Prostate gland (tissue), 2 donors: ENCODE results near the gene IL12RB2. TPM values are rescaled to one million over a fixed set of nuclear protein-coding genes. Genes with fewer than 3 reads are reported as not detected.
"Not testable (repeated sequence)": the region's sequence is repeated elsewhere in the genome, so short reads cannot be mapped to it uniquely, and the experiment has no call there.

ENCODE experiments used
- DNase-seq: peaks from one replicate; pipeline ENCODE4 v3.0.0-alpha.2; 2019; ENCODE audit warnings: low spot score
- H3K27ac ChIP-seq, 2 donors: fragments of 200-600 bp; sonication (generic); 2 replicates each; pipeline ENCODE4 v1.5.1; 2017 to 2019
- H3K27me3 ChIP-seq: fragments of 200-600 bp; sonication (generic); replicated peaks from 2 replicates; pipeline ENCODE4 v1.5.1; 2019; ENCODE audit not compliant: insufficient read depth
- H3K36me3 ChIP-seq, 2 donors: fragments of 200-600 bp; sonication (generic); 1 replicate in 1 of 2; 2 replicates in 1 of 2; pipeline versions ENCODE4 v1.5.1 to v1.8.1; 2017 to 2019
- H3K4me1 ChIP-seq: fragments of 200-600 bp; sonication (generic); replicated peaks from 2 replicates; pipeline ENCODE4 v1.5.1; 2019
- H3K4me3 ChIP-seq, 2 donors: fragments of 200-600 bp; sonication (generic); 2 replicates each; pipeline ENCODE4 v1.5.1; 2017 to 2019
- H3K9me3 ChIP-seq: fragments of 200-600 bp; sonication (generic); 2 replicates; pipeline ENCODE4 v1.5.1; 2017
- POLR2A ChIP-seq: fragments of 450-650 bp; IDR thresholded peaks from one replicate; pipeline ENCODE4 v1.6.1; 2016; ENCODE audit warnings: antibody characterized with exemption, mild to moderate bottlenecking
- POLR2AphosphoS5 ChIP-seq: sonication (generic); formaldehyde crosslinking; IDR thresholded peaks from one replicate; pipeline ENCODE4 v1.6.1; 2017; ENCODE audit warnings: antibody characterized with exemption
- WGBS: methylation state at CpG from one replicate; pipeline ENCODE4 v1.1.5; 2018; 5-methylcytosine and 5-hydroxymethylcytosine counted together
- intact Hi-C: fragments of 100-400 bp; cut with DNase I; formaldehyde crosslinking; loops from one replicate; pipeline ENCODE4 v1.14.2; 2022
- total RNA-seq, 2 donors: library from RNA; depleted of rRNA; stranded (reverse); fragments of >200 nt; gene quantifications; one replicate each; pipeline ENCODE4 v1.1.0, GENCODE V29; 2016
- TF ChIP-seq, protein P1 (sequence below), 4 experiments: fragments of 200-600 bp in 2 of 4; fragments of 450-650 bp in 2 of 4; sonication (generic) in 2 of 4; IDR thresholded peaks; 1 replicate in 3 of 4; 2 replicates in 1 of 4; pipeline ENCODE4 v1.5.1; 2016 to 2019; ENCODE audit warnings: antibody characterized with exemption in 4 of 4, mild to moderate bottlenecking in 2 of 4, moderate library complexity in 2 of 4

Gene IL12RB2
- total RNA-seq, 2 donors from 2014 or later, result 0.18 to 1.6 TPM

DNA sequence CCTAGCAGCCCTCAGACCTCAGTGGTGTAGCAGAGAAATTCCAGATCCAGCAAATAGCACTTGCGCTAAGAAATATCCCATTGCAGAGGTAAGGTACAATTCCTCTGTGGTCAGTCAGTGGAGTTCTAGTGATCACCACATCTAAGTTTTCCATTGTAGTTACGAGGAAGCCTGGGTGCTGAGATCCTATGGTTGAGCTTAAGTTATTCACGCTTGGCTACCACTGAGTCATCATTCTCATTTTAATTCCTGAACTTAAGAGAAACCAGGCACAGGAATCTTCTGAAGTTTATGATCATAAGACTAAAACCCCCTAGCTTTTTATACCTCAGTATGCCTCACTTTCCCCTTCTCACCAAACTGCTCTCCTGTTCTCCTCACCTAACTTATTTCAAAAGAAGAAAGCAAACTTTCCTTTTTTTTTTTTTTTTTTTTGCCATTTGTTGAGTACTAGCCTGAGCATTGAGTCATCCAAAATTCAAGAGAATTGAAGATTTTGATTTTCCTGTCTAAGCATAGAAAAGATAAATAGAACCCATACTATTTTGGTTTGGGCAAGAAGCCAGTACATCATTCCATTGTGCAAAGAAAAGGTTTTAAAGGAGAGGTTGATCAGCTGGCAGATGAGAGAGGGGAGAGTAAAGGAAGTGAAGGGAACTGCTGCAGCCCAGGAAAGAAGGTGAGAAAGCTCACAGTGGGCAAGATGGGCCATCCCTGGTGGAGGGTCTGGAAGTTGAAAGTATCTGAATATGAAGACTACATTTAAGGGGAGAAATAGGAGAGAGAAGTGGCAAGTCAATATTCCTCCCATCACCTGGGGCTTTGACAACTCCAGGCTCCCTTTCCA lies 82.6 kb downstream of the IL12RB2 start:
- intact Hi-C loops, result no loop called here
- Histone ChIP-seq H3K36me3 (no peaks in the 10 kb centered on the region), H3K27me3 (no peaks in the 10 kb centered on the region), H3K4me3 (no peak overlapping the region), H3K27ac (no peak overlapping the region), H3K4me1 (no peaks in the 10 kb centered on the region), H3K9me3 (no peaks in the 10 kb centered on the region)
- TF ChIP-seq POLR2A, result no peak
- 92% methylated on average over 3 of the region's 3 CpGs for WGBS
- DNase-seq, result no peak

DNA sequence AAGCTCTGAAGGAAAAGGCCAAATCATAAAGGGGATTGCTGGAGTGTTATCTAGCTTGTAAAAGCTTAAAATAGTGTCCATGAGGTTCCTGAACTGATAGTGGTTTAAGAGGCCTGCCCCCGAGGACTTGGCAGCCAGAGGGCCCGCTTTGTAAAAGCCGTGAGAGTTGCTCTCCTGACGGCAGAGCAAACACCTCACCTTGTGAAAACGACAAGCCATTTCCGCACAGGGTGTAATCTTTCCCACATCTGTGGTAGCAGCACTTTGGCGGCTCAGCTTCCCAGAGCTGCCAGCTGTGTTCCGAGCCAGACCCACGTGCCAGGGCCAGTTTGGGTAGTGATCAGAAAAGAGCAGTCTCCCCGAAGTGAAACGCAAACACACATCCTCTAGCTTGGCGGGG lies 85.6 kb downstream of the IL12RB2 start:
- DNase-seq, result peak; percentile 68
- no peaks in the 10 kb centered on the region for H3K9me3 ChIP-seq
- H3K36me3 ChIP-seq, result no peaks in the 10 kb centered on the region
- TF ChIP-seq POLR2AphosphoS5, result peak; percentile 50
- TF ChIP-seq, protein P1, sequence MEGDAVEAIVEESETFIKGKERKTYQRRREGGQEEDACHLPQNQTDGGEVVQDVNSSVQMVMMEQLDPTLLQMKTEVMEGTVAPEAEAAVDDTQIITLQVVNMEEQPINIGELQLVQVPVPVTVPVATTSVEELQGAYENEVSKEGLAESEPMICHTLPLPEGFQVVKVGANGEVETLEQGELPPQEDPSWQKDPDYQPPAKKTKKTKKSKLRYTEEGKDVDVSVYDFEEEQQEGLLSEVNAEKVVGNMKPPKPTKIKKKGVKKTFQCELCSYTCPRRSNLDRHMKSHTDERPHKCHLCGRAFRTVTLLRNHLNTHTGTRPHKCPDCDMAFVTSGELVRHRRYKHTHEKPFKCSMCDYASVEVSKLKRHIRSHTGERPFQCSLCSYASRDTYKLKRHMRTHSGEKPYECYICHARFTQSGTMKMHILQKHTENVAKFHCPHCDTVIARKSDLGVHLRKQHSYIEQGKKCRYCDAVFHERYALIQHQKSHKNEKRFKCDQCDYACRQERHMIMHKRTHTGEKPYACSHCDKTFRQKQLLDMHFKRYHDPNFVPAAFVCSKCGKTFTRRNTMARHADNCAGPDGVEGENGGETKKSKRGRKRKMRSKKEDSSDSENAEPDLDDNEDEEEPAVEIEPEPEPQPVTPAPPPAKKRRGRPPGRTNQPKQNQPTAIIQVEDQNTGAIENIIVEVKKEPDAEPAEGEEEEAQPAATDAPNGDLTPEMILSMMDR (IDR thresholded peaks at IDR 0.05), result no peak
- WGBS, result 13% methylated on average over 12 of the region's 12 CpGs
- H3K4me1 ChIP-seq, result no peaks in the 10 kb centered on the region
- no peaks in the 10 kb centered on the region for H3K27me3 ChIP-seq
- no peak overlapping the region for H3K4me3 ChIP-seq
- no peak overlapping the region for H3K27ac ChIP-seq
- intact Hi-C loops, result no loop called here

DNA sequence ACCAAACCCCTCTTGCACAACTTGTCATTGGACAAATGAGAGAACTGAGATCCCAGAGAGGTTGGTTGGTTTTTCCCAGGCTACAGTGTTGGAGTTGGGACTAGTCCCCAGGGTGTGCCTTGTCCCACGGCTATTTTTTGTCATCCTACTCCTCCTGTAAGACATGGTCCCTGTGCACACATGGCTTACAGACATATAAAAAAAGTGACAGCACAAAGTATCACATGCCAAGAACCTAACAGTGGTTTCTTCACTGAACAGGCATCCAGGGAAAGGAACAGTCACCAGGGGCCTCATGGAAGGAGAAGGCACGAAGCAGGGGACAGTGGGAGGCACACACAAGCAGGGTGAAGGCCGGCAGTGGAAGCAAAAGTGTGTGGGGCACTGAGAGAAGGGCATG lies 86.1 kb downstream of the IL12RB2 start:
- H3K27ac ChIP-seq, result no peak overlapping the region
- 68% methylated on average over 3 of the region's 3 CpGs for WGBS
- no peaks in the 10 kb centered on the region for H3K4me1 ChIP-seq
- H3K27me3 ChIP-seq, result no peaks in the 10 kb centered on the region
- no peak for DNase-seq
- H3K9me3 ChIP-seq, result no peaks in the 10 kb centered on the region
- intact Hi-C loops, result no loop called here
- TF ChIP-seq POLR2A, result no peak
- TF ChIP-seq POLR2AphosphoS5, result no peak
- TF ChIP-seq, protein P1 (IDR thresholded peaks at IDR 0.05), result no peak
- no peaks in the 10 kb centered on the region for H3K36me3 ChIP-seq
- no peak overlapping the region for H3K4me3 ChIP-seq

DNA sequence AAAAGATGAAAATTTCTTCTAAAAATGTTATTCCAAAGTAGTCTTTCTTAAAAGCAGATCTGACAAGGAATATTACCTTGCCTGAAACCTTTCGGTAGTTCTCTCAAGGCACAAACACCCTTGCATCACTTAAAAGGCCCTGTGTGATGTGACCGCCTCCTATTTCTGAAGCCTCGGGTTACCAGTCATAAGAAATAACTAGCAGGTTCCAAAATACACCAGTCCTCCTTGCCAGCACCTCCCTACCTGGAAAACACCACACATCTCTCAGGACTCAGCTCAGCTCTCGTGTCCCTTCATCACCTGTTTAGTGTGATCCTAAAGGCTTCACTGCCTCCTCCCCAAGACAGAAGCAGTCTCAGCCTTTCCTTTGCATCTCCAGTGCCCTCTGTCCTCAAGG lies 86.9 kb downstream of the IL12RB2 start:
- Histone ChIP-seq H3K9me3 (no peaks in the 10 kb centered on the region), H3K27ac (no peak overlapping the region), H3K4me3 (no peak overlapping the region), H3K36me3 (no peaks in the 10 kb centered on the region), H3K4me1 (no peaks in the 10 kb centered on the region), H3K27me3 (no peaks in the 10 kb centered on the region)
- TF ChIP-seq POLR2A (no peak), POLR2AphosphoS5 (no peak)
- TF ChIP-seq, protein P1 (IDR thresholded peaks at IDR 0.05), result no peak
- intact Hi-C loops, result no loop called here
- 92% methylated on average over 4 of the region's 4 CpGs for WGBS
- DNase-seq, result no peak

DNA sequence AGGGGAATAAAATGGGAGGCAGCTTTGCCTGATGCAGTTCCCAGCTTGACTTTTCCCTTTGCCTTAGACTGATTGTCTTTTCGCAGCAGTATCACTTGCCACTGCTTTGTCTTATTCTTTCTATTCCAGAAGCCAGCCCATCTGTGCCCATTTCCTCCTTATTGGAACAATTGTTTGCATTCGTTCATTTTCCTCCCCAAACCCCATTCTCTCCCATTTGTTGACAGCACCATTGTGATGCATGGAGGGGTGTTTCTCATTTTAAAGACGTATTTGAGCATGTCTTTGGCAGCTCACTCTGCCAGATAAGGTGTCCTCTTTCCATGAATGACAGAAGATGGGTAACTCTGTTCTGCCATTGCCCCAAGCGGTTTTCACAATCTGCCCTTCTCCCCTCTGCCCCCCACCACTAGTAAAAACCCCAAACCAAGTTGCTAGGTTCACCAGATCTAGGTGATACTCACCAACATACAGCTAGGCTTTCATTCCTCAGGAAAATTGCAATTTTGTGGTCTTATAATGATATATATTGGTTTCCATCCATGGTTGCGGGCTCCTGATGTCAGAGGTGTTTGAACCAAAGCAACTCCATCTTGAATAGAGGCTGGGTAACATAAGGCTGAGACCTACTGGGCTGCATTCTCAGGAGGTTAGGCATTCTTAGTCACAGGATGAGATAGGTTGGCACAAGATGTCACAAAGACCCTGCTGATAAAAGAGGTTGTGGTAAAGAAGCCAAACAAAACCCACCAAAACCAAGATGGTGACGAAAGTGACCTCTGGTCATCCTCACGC lies 91.7 kb downstream of the IL12RB2 start:
- H3K36me3 ChIP-seq, result no peaks in the 10 kb centered on the region
- no peak overlapping the region for H3K27ac ChIP-seq
- no peaks in the 10 kb centered on the region for H3K27me3 ChIP-seq
- 82% methylated on average over 7 of the region's 7 CpGs for WGBS
- H3K9me3 ChIP-seq, result no peaks in the 10 kb centered on the region
- no peaks in the 10 kb centered on the region for H3K4me1 ChIP-seq
- intact Hi-C loops, result no loop called here
- TF ChIP-seq POLR2A (no peak), POLR2AphosphoS5 (no peak)
- TF ChIP-seq, protein P1 (IDR thresholded peaks at IDR 0.05), result no peak
- DNase-seq, result no peak
- no peak overlapping the region for H3K4me3 ChIP-seq

DNA sequence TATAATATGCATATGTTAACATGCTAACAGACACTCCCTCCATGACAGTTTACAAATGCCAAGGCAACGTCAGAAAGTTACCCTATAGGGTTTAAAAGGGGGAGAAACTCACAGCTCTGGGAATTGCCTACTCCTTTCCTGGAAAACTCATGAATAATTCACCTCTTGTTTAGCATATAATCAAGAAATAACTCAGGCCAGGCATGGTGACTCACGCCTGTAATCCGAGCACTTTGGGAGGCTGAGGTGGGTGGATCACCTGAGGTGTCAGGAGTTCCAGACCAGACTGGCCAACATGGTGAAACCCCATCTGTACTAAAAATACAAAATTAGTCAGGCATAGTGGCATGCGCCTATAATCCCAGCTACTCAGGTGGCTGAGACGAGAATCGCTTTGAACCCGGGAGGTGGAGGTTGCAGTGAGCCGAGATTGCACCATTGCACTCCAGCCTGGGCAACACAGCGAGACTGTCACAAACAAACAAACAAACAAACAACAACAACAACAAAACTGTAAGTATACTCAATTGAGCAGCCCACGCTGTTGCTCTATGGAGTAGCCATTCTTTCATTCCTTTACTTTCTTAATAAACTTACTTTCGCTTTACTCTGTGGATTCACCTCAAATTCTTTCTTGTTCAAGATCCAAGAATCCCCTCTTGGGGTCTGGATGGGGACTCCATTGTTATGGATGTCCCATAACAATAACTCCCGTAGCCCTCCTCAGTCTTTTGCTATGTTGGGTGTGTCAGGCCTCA lies 92.5 kb downstream of the IL12RB2 start:
- H3K9me3 ChIP-seq, H3K27me3 ChIP-seq, intact Hi-C loops, H3K36me3 ChIP-seq, DNase-seq, H3K27ac ChIP-seq, H3K4me1 ChIP-seq, H3K4me3 ChIP-seq: not testable (repeated sequence)
- 91% methylated on average over 12 of the region's 12 CpGs for WGBS
